Activated naive CD4-positive, alpha-beta T cell treated with Interleukin-2 at 50 U/mL for 16 hours (primary cell): Measurements from ENCODE around the gene ORC4.

Experiments
- DNase-seq: peaks from one replicate; pipeline ENCODE4 v3.0.0-alpha.2; 2020

ORC4 gene

GRCh38 chr2:147925886-147926285 lies 94.7 kb downstream of the ORC4 start:
- DNase-seq: no peak

GRCh38 chr2:147924647-147925046 lies 95.9 kb downstream of the ORC4 start:
- DNase-seq: no peak

- no peak for DNase-seq
Observed at GRCh38 chr2:147923846-147924245, 96.7 kb downstream of the ORC4 start.

- no peak for DNase-seq
Observed at GRCh38 chr2:147917161-147917560, 103.4 kb downstream of the ORC4 start.

GRCh38 chr2:147916723-147917122 lies 103.8 kb downstream of the ORC4 start:
- no peak for DNase-seq

- no peak for DNase-seq
Observed at GRCh38 chr2:147916067-147916466, 104.5 kb downstream of the ORC4 start.

GRCh38 chr2:147913701-147914480 lies 106.6 kb downstream of the ORC4 start:
- no peak for DNase-seq

GRCh38 chr2:147910990-147911473 lies 109.5 kb downstream of the ORC4 start:
- peak; percentile 3 for DNase-seq

GRCh38 chr2:147909178-147909577 lies 111.4 kb downstream of the ORC4 start:
- DNase-seq: no peak

GRCh38 chr2:147904051-147904450 lies 116.5 kb downstream of the ORC4 start:
- DNase-seq: no peak

- no peak for DNase-seq
Observed at GRCh38 chr2:147888680-147889079, 131.9 kb downstream of the ORC4 start.

GRCh38 chr2:147886136-147886535 lies 134.4 kb downstream of the ORC4 start:
- DNase-seq: no peak

- DNase-seq: no peak
Observed at GRCh38 chr2:147884830-147885229, 135.7 kb downstream of the ORC4 start.

- no peak for DNase-seq
Observed at GRCh38 chr2:147882631-147883030, 137.9 kb downstream of the ORC4 start.
